Activated effector memory CD4-positive, alpha-beta T cell treated with anti-CD3 and anti-CD28 coated beads, Interleukin-2, amount 50 U/mL, for 16 hours (primary cell): Measurements from ENCODE around the gene CENPM.
A peak's percentile ranks its signal among the peaks of the same experiment; 100 is the strongest.
"Not testable (repeated sequence)": the region's sequence is repeated elsewhere in the genome, so short reads cannot be mapped to it uniquely, and the experiment has no call there.

Experiments used
- DNase-seq: peaks from one replicate; pipeline ENCODE4 v3.0.0-alpha.2; 2020

Gene CENPM

GRCh38 chr22:41966225-41966606 is 19.3 kb upstream of the CENPM start:
- DNase-seq: no peak

- DNase-seq: no peak
Measured at GRCh38 chr22:41964112-41964491, 17.1 kb upstream of the CENPM start.

- DNase-seq: no peak
Measured at GRCh38 chr22:41963453-41964111, 16.6 kb upstream of the CENPM start.

GRCh38 chr22:41957941-41958556 is 11.1 kb upstream of the CENPM start:
- no peak for DNase-seq

- no peak for DNase-seq
Measured at GRCh38 chr22:41952713-41953112, 5.8 kb upstream of the CENPM start.

- DNase-seq: no peak
Measured at GRCh38 chr22:41951898-41952474, 5.0 kb upstream of the CENPM start, which contains the start of gene SMIM45. Gene SMIM45, plus strand, starts transcription at chr22:41952150.

- DNase-seq: no peak
Measured at GRCh38 chr22:41949297-41949965, 2.5 kb upstream of the CENPM start.

GRCh38 chr22:41948928-41949296 is 2.0 kb upstream of the CENPM start:
- DNase-seq: not testable (repeated sequence)

- no peak for DNase-seq
Measured at GRCh38 chr22:41948142-41948541, 1.2 kb upstream of the CENPM start.

- DNase-seq: no peak
Measured at GRCh38 chr22:41947424-41948080, 600 bp upstream of the CENPM start.

- DNase-seq: no peak
Measured at GRCh38 chr22:41943661-41944209, 3.2 kb downstream of the CENPM start.

- DNase-seq: peak; percentile 94
Measured at GRCh38 chr22:41940832-41941765, 5.9 kb downstream of the CENPM start.

- DNase-seq: peak; percentile 98
Measured at GRCh38 chr22:41939981-41940831, 6.7 kb downstream of the CENPM start.

GRCh38 chr22:41936894-41937169 is 10.1 kb downstream of the CENPM start:
- no peak for DNase-seq

- DNase-seq: no peak
Measured at GRCh38 chr22:41935509-41935908, 11.4 kb downstream of the CENPM start.

- DNase-seq: no peak
Measured at GRCh38 chr22:41935015-41935351, 12.0 kb downstream of the CENPM start.

GRCh38 chr22:41934284-41935014 is 12.5 kb downstream of the CENPM start:
- DNase-seq: no peak

GRCh38 chr22:41933411-41934177 is 13.4 kb downstream of the CENPM start:
- no peak for DNase-seq

- DNase-seq: no peak
Measured at GRCh38 chr22:41932353-41932752, 14.6 kb downstream of the CENPM start.
